HepG2 (cell line): ENCODE measurements around the gene C16orf54. TPM values are rescaled to one million over a fixed set of nuclear protein-coding genes. Genes with fewer than 3 reads are reported as not detected.

Experiments used
- CEBPB ChIP-seq: IDR thresholded peaks from 2 replicates; pipeline ENCODE4 v1.6.1; 2011; ENCODE audit warnings: low read depth, low read length, improper control_type of control experiment, borderline replicate concordance
- CEBPG ChIP-seq: IDR thresholded peaks from 2 replicates; pipeline ENCODE4 v1.6.1; 2016
- FOSL2 ChIP-seq: sonication (generic); formaldehyde crosslinking; IDR thresholded peaks from 2 replicates; pipeline ENCODE4 v1.4.0; 2020; ENCODE audit warnings: missing genetic modification reagents
- HNF4G ChIP-seq, 2 experiments: sonication (generic) in 1 of 2; formaldehyde crosslinking in 1 of 2; IDR thresholded peaks; 2 replicates each; pipeline versions ENCODE4 v1.4.0 to v1.6.1; 2011 to 2020; ENCODE audit warnings: borderline replicate concordance in 2 of 2, low read depth in 2 of 2, mild to moderate bottlenecking in 2 of 2, low read length in 1 of 2, missing genetic modification reagents in 1 of 2, moderate library complexity in 1 of 2
- NFIB ChIP-seq: sonication (generic); formaldehyde crosslinking; IDR thresholded peaks from 2 replicates; pipeline ENCODE4 v1.9.0; 2021; ENCODE audit warnings: missing genetic modification reagents, mild to moderate bottlenecking, borderline replicate concordance
- POGZ ChIP-seq: sonication (generic); formaldehyde crosslinking; IDR thresholded peaks from 2 replicates; pipeline ENCODE4 v1.4.0; 2020; ENCODE audit warnings: mild to moderate bottlenecking, missing genetic modification reagents
- RARA ChIP-seq: IDR thresholded peaks from 2 replicates; pipeline ENCODE4 v1.6.1; 2016; ENCODE audit warnings: missing genetic modification reagents, missing compliant biosample characterization
- SAP130 ChIP-seq: IDR thresholded peaks from 2 replicates; pipeline ENCODE4 v1.6.1; 2016; ENCODE audit warnings: low read depth
- SIN3A ChIP-seq: IDR thresholded peaks from 2 replicates; pipeline ENCODE4 v1.6.1; 2011; ENCODE audit warnings: low read depth, mild to moderate bottlenecking, control low read depth, low read length, borderline replicate concordance
- SKI ChIP-seq: fragments of 450-650 bp; IDR thresholded peaks from one replicate; pipeline ENCODE4 v1.6.1; 2018; ENCODE audit warnings: mild to moderate bottlenecking; ENCODE audit not compliant: partially characterized antibody
- SOX6 ChIP-seq, 2 experiments: fragments of 450-650 bp in 1 of 2; sonication (generic) in 1 of 2; formaldehyde crosslinking in 1 of 2; IDR thresholded peaks; 2 replicates each; pipeline versions ENCODE4 v1.4.0 to v1.6.1; 2017 to 2020; ENCODE audit warnings: antibody characterized with exemption in 1 of 2, mild to moderate bottlenecking in 1 of 2, missing genetic modification reagents in 1 of 2
- SP4 ChIP-seq: sonication (generic); formaldehyde crosslinking; IDR thresholded peaks from 2 replicates; pipeline ENCODE4 v1.8.1; 2023; ENCODE audit warnings: mild to moderate bottlenecking, missing genetic modification reagents
- ZNF792 ChIP-seq: IDR thresholded peaks from 2 replicates; pipeline ENCODE4 v1.6.1; 2016
- polyA plus RNA-seq, 8 experiments: library from polyadenylated mRNA; depleted of rRNA in 3 of 8; stranded (reverse) in 7 of 8; unstranded in 1 of 8; fragments of >200 nt; fragmentation: Illumina TruSeq in 4 of 8; extraction: Trizol in 4 of 8; gene quantifications; 2 replicates each; pipeline versions ENCODE4 v1.2.1 to v1.2.3, GENCODE V29; 2011 to 2016; ENCODE audit warnings: low read depth in 4 of 8, missing spikeins in 1 of 8, mixed read lengths in 1 of 8; ENCODE audit not compliant: insufficient read depth in 1 of 8
- total RNA-seq, 5 experiments: library from RNA; depleted of rRNA; stranded (reverse); fragments of >200 nt; fragmentation: Illumina TruSeq; extraction: Trizol; gene quantifications; 2 replicates each; pipeline ENCODE4 v1.2.3, GENCODE V29; 2016; ENCODE audit warnings: low read depth in 1 of 5
- TF ChIP-seq, protein P1 (sequence below): sonication (generic); formaldehyde crosslinking; IDR thresholded peaks from 2 replicates; pipeline ENCODE4 v1.5.0; 2020; ENCODE audit warnings: mild to moderate bottlenecking, missing genetic modification reagents
- TF ChIP-seq, protein P2 (sequence below): IDR thresholded peaks from 2 replicates; pipeline ENCODE4 v1.6.1; 2016; ENCODE audit warnings: missing compliant biosample characterization, missing genetic modification reagents, borderline replicate concordance
- TF ChIP-seq, protein P3 (sequence below): IDR thresholded peaks from 2 replicates; pipeline ENCODE4 v1.4.0; 2020; ENCODE audit warnings: mild to moderate bottlenecking, missing genetic modification reagents
- TF ChIP-seq, protein P4 (sequence below): sonication (generic); formaldehyde crosslinking; conservative IDR thresholded peaks from 2 replicates; pipeline ENCODE4 v1.4.0; 2020; ENCODE audit warnings: mild to moderate bottlenecking, missing genetic modification reagents, moderate library complexity
- TF ChIP-seq, protein P5 (sequence below): sonication (generic); formaldehyde crosslinking; IDR thresholded peaks from 2 replicates; pipeline ENCODE4 v1.8.1; 2023; ENCODE audit warnings: mild to moderate bottlenecking, missing genetic modification reagents, borderline replicate concordance

C16orf54 gene
- total and polyA plus RNA-seq, 2 of the 13 experiments (the other 11 are each of a cell fraction or from before 2014, with no cell fraction given): not detected

DNA sequence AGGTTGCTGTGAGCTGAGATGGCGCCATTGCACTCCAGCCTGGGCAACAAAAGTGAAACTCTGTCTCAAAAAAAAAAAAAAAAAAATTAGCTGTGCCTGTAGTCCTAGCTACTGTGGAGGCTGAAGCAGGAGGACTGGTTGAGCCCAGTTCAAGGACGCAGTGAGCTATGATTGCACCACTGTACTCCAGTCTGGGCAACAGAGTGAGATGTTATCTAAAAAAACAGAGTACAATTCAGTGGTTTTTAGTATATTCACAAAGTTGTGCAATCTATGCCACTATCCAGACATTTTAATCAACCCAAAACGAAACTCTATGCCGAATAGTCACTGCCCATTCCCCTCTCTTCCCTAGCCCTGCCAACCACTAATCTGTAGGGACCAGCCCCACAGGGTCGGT is 25.1 kb downstream of the C16orf54 start (continued):
- peak; percentile 89 for TF ChIP-seq CEBPB
- TF ChIP-seq, protein P1, sequence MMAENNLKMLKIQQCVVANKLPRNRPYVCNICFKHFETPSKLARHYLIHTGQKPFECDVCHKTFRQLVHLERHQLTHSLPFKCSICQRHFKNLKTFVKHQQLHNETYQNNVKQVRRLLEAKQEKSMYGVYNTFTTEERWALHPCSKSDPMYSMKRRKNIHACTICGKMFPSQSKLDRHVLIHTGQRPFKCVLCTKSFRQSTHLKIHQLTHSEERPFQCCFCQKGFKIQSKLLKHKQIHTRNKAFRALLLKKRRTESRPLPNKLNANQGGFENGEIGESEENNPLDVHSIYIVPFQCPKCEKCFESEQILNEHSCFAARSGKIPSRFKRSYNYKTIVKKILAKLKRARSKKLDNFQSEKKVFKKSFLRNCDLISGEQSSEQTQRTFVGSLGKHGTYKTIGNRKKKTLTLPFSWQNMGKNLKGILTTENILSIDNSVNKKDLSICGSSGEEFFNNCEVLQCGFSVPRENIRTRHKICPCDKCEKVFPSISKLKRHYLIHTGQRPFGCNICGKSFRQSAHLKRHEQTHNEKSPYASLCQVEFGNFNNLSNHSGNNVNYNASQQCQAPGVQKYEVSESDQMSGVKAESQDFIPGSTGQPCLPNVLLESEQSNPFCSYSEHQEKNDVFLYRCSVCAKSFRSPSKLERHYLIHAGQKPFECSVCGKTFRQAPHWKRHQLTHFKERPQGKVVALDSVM (CRISPR knock-in tag): peak; percentile 100
- TF ChIP-seq CEBPG (CRISPR knock-in tag): peak; percentile 86
- TF ChIP-seq SKI: peak; percentile 26
- TF ChIP-seq FOSL2 (CRISPR knock-in tag): peak; percentile 5; the same call in 1 of the 2 replicates
- TF ChIP-seq, protein P2, sequence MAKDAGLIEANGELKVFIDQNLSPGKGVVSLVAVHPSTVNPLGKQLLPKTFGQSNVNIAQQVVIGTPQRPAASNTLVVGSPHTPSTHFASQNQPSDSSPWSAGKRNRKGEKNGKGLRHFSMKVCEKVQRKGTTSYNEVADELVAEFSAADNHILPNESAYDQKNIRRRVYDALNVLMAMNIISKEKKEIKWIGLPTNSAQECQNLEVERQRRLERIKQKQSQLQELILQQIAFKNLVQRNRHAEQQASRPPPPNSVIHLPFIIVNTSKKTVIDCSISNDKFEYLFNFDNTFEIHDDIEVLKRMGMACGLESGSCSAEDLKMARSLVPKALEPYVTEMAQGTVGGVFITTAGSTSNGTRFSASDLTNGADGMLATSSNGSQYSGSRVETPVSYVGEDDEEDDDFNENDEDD (CRISPR knock-in tag): no peak
- TF ChIP-seq, protein P3, sequence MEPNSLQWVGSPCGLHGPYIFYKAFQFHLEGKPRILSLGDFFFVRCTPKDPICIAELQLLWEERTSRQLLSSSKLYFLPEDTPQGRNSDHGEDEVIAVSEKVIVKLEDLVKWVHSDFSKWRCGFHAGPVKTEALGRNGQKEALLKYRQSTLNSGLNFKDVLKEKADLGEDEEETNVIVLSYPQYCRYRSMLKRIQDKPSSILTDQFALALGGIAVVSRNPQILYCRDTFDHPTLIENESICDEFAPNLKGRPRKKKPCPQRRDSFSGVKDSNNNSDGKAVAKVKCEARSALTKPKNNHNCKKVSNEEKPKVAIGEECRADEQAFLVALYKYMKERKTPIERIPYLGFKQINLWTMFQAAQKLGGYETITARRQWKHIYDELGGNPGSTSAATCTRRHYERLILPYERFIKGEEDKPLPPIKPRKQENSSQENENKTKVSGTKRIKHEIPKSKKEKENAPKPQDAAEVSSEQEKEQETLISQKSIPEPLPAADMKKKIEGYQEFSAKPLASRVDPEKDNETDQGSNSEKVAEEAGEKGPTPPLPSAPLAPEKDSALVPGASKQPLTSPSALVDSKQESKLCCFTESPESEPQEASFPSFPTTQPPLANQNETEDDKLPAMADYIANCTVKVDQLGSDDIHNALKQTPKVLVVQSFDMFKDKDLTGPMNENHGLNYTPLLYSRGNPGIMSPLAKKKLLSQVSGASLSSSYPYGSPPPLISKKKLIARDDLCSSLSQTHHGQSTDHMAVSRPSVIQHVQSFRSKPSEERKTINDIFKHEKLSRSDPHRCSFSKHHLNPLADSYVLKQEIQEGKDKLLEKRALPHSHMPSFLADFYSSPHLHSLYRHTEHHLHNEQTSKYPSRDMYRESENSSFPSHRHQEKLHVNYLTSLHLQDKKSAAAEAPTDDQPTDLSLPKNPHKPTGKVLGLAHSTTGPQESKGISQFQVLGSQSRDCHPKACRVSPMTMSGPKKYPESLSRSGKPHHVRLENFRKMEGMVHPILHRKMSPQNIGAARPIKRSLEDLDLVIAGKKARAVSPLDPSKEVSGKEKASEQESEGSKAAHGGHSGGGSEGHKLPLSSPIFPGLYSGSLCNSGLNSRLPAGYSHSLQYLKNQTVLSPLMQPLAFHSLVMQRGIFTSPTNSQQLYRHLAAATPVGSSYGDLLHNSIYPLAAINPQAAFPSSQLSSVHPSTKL (CRISPR knock-in tag): 0 out of 2 replicates have a peak, but pooled peaks have one; percentile 20
- 0 out of 2 replicates have a peak, but pooled peaks have one; percentile 5 for TF ChIP-seq SP4 (CRISPR knock-in tag)
- peak; percentile 36; the same call in 1 of the 2 replicates for TF ChIP-seq POGZ (CRISPR knock-in tag)
- peak; percentile 32; the same call in 1 of the 2 replicates for TF ChIP-seq RARA
- peak; percentile 48; the same call in 1 of the 2 replicates for TF ChIP-seq ZNF792 (CRISPR knock-in tag)
- TF ChIP-seq, protein P4, sequence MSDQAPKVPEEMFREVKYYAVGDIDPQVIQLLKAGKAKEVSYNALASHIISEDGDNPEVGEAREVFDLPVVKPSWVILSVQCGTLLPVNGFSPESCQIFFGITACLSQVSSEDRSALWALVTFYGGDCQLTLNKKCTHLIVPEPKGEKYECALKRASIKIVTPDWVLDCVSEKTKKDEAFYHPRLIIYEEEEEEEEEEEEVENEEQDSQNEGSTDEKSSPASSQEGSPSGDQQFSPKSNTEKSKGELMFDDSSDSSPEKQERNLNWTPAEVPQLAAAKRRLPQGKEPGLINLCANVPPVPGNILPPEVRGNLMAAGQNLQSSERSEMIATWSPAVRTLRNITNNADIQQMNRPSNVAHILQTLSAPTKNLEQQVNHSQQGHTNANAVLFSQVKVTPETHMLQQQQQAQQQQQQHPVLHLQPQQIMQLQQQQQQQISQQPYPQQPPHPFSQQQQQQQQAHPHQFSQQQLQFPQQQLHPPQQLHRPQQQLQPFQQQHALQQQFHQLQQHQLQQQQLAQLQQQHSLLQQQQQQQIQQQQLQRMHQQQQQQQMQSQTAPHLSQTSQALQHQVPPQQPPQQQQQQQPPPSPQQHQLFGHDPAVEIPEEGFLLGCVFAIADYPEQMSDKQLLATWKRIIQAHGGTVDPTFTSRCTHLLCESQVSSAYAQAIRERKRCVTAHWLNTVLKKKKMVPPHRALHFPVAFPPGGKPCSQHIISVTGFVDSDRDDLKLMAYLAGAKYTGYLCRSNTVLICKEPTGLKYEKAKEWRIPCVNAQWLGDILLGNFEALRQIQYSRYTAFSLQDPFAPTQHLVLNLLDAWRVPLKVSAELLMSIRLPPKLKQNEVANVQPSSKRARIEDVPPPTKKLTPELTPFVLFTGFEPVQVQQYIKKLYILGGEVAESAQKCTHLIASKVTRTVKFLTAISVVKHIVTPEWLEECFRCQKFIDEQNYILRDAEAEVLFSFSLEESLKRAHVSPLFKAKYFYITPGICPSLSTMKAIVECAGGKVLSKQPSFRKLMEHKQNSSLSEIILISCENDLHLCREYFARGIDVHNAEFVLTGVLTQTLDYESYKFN (CRISPR knock-in tag): peak; percentile 47; the same call in 1 of the 2 replicates
- TF ChIP-seq NFIB (CRISPR knock-in tag): no peak
- no peak for TF ChIP-seq SOX6 (IDR thresholded peaks at IDR 0.05)
- 0 out of 2 replicates have a peak, but pooled peaks have one; percentile 6 for TF ChIP-seq SOX6 (CRISPR knock-in tag; IDR thresholded peaks at IDR 0.05)
- TF ChIP-seq SAP130 (CRISPR knock-in tag): peak; percentile 12; the same call in 1 of the 2 replicates
- peak; percentile 10; the same call in 1 of the 2 replicates for TF ChIP-seq HNF4G (IDR thresholded peaks at IDR 0.05; ENCODE audit: borderline replicate concordance, low read depth, low read length)
- no peak for TF ChIP-seq HNF4G (CRISPR knock-in tag; IDR thresholded peaks at IDR 0.05; ENCODE audit: borderline replicate concordance, low read depth)
- TF ChIP-seq, protein P5, sequence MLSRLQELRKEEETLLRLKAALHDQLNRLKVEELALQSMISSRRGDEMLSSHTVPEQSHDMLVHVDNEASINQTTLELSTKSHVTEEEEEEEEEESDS: no peak
- no peak for TF ChIP-seq SIN3A
